H9 (cell line): ENCODE measurements around the gene CAVIN2. TPM values are rescaled to one million over a fixed set of nuclear protein-coding genes. Genes with fewer than 3 reads are reported as not detected.

ENCODE experiments used
- DNase-seq: peaks from one replicate; pipeline ENCODE4 v3.0.0-alpha.2; 2017
- H2AFZ ChIP-seq: one replicate; pipeline ENCODE4 v1.6.1; 2013; ENCODE audit warnings: mild to moderate bottlenecking, low read length, control low read depth, moderate library complexity
- H2AK5ac ChIP-seq: 2 replicates; pipeline ENCODE4 v1.6.1; 2013; ENCODE audit warnings: low read length, control low read depth, mixed read lengths; ENCODE audit not compliant: insufficient read length
- H2BK120ac ChIP-seq: one replicate; pipeline ENCODE4 v1.6.1; 2013; ENCODE audit warnings: low read depth, mild to moderate bottlenecking, low read length, control low read depth, inconsistent platforms; ENCODE audit not compliant: poor library complexity, severe bottlenecking
- H2BK12ac ChIP-seq: 2 replicates; pipeline ENCODE4 v1.6.1; 2013; ENCODE audit warnings: low read length, control low read depth, mixed read lengths, low read depth; ENCODE audit not compliant: insufficient read length
- H2BK15ac ChIP-seq: 2 replicates; pipeline ENCODE4 v1.6.1; 2013; ENCODE audit warnings: low read depth, low read length, control low read depth
- H2BK20ac ChIP-seq: one replicate; pipeline ENCODE4 v1.6.1; 2013; ENCODE audit warnings: low read depth, mild to moderate bottlenecking, low read length, control low read depth, inconsistent platforms; ENCODE audit not compliant: poor library complexity, severe bottlenecking
- H2BK5ac ChIP-seq: 2 replicates; pipeline ENCODE4 v1.6.1; 2013; ENCODE audit warnings: low read length, control low read depth, mixed read lengths; ENCODE audit not compliant: insufficient read length
- H3K14ac ChIP-seq: 2 replicates; pipeline ENCODE4 v1.6.1; 2013; ENCODE audit warnings: low read length, control low read depth; ENCODE audit not compliant: insufficient read depth
- H3K18ac ChIP-seq: 2 replicates; pipeline ENCODE4 v1.6.1; 2013; ENCODE audit warnings: low read depth, mild to moderate bottlenecking, mixed read lengths, low read length, control low read depth; ENCODE audit not compliant: insufficient read length
- H3K23ac ChIP-seq: 2 replicates; pipeline ENCODE4 v1.6.1; 2013; ENCODE audit warnings: low read length, control low read depth, mixed read lengths, low read depth; ENCODE audit not compliant: insufficient read length
- H3K23me2 ChIP-seq: 2 replicates; pipeline ENCODE4 v1.6.1; 2013; ENCODE audit warnings: low read depth, mild to moderate bottlenecking, mixed read lengths, low read length, control low read depth; ENCODE audit not compliant: insufficient read length, poor library complexity, severe bottlenecking
- H3K27ac ChIP-seq: 2 replicates; pipeline ENCODE4 v1.5.1; 2013; ENCODE audit warnings: low read length, control low read depth, mixed read lengths, low read depth; ENCODE audit not compliant: insufficient read length
- H3K27me3 ChIP-seq: 2 replicates; pipeline ENCODE4 v1.6.1; 2013; ENCODE audit warnings: low read length, control low read depth, inconsistent platforms; ENCODE audit not compliant: insufficient read depth
- H3K4ac ChIP-seq: 2 replicates; pipeline ENCODE4 v1.6.1; 2013; ENCODE audit warnings: low read depth, mild to moderate bottlenecking, control low read depth, inconsistent platforms, low read length, moderate library complexity
- H3K4me1 ChIP-seq: 2 replicates; pipeline ENCODE4 v1.6.1; 2013; ENCODE audit warnings: low read length, control low read depth, inconsistent platforms; ENCODE audit not compliant: insufficient read depth
- H3K4me2 ChIP-seq: 2 replicates; pipeline ENCODE4 v1.6.1; 2013; ENCODE audit warnings: low read length, control low read depth, mixed read lengths; ENCODE audit not compliant: insufficient read length, insufficient read depth
- H3K56ac ChIP-seq: 2 replicates; pipeline ENCODE4 v1.6.1; 2013; ENCODE audit warnings: low read depth, mild to moderate bottlenecking, mixed read lengths, low read length, control low read depth; ENCODE audit not compliant: insufficient read length
- H3K79me1 ChIP-seq: 2 replicates; pipeline ENCODE4 v1.6.1; 2013; ENCODE audit warnings: low read depth, mild to moderate bottlenecking, moderate library complexity, low read length, control low read depth, inconsistent platforms; ENCODE audit not compliant: insufficient read depth, poor library complexity, severe bottlenecking
- H3K79me2 ChIP-seq: 2 replicates; pipeline ENCODE4 v1.6.1; 2013; ENCODE audit warnings: low read length, control low read depth, inconsistent platforms; ENCODE audit not compliant: insufficient read depth
- H3K9ac ChIP-seq: 2 replicates; pipeline ENCODE4 v1.6.1; 2013; ENCODE audit warnings: low read length, control low read depth, mixed read lengths; ENCODE audit not compliant: insufficient read length; ENCODE audit errors: extremely low read depth
- H3K9me3 ChIP-seq: one replicate; pipeline ENCODE4 v1.6.1; 2013; ENCODE audit warnings: low read depth, low read length, inconsistent platforms; ENCODE audit not compliant: control insufficient read depth
- H3T11ph ChIP-seq: one replicate; pipeline ENCODE4 v1.6.1; 2013; ENCODE audit warnings: mild to moderate bottlenecking, low read length, control low read depth, inconsistent platforms
- H4K20me1 ChIP-seq: one replicate; pipeline ENCODE4 v1.6.1; 2013; ENCODE audit not compliant: control insufficient read depth, insufficient read length, insufficient read depth
- H4K5ac ChIP-seq: 2 replicates; pipeline ENCODE4 v1.6.1; 2013; ENCODE audit warnings: low read depth, mild to moderate bottlenecking, mixed read lengths, low read length, control low read depth; ENCODE audit not compliant: insufficient read length
- H4K8ac ChIP-seq: replicated peaks from 2 replicates; pipeline ENCODE4 v1.6.1; 2013; ENCODE audit warnings: low read length, control low read depth, mixed read lengths, low read depth; ENCODE audit not compliant: insufficient read length
- H4K91ac ChIP-seq: 2 replicates; pipeline ENCODE4 v1.6.1; 2013; ENCODE audit warnings: low read depth, mild to moderate bottlenecking, moderate library complexity, mixed read lengths, low read length, control low read depth; ENCODE audit not compliant: insufficient read length
- H3K27ac Mint-ChIP-seq, 3 experiments: 2 replicates in 2 of 3; 3 replicates in 1 of 3; pipeline ENCODE4 v1.8.0; 2020 to 2021; ENCODE audit warnings: mixed read lengths in 3 of 3, mild to moderate bottlenecking in 1 of 3, moderate library complexity in 1 of 3
- H3K27me3 Mint-ChIP-seq: 2 replicates; pipeline ENCODE4 v1.8.0; 2021; ENCODE audit warnings: low read depth, mild to moderate bottlenecking, moderate library complexity, mixed read lengths
- H3K36me3 Mint-ChIP-seq, 3 experiments: 2 replicates in 2 of 3; 3 replicates in 1 of 3; pipeline ENCODE4 v1.8.0; 2020 to 2021; ENCODE audit warnings: low read depth in 3 of 3, mixed read lengths in 3 of 3; ENCODE audit not compliant: insufficient read depth in 1 of 3
- H3K4me1 Mint-ChIP-seq, 2 experiments: 2 replicates each; pipeline ENCODE4 v1.8.0; 2020; ENCODE audit warnings: mixed read lengths in 2 of 2
- H3K4me3 Mint-ChIP-seq, 2 experiments: 2 replicates in 1 of 2; 3 replicates in 1 of 2; pipeline ENCODE4 v1.8.0; 2020 to 2021; ENCODE audit warnings: mild to moderate bottlenecking in 2 of 2, mixed read lengths in 2 of 2, moderate library complexity in 1 of 2
- H3K9me3 Mint-ChIP-seq, 2 experiments: 2 replicates in 1 of 2; 3 replicates in 1 of 2; pipeline ENCODE4 v1.8.0; 2020; ENCODE audit warnings: mild to moderate bottlenecking in 2 of 2, mixed read lengths in 2 of 2, moderate library complexity in 1 of 2
- CTCF ChIP-seq: fragments of 200-600 bp; sonication (generic); conservative IDR thresholded peaks from 3 replicates; pipeline ENCODE4 v1.8.0; 2021; ENCODE audit warnings: antibody characterized with exemption, mild to moderate bottlenecking
- WGBS: extraction: QIAGEN DNeasy Blood & Tissue Kit; methylation state at CpG from one replicate; pipeline ENCODE4 v1.1.7; 2013; ENCODE audit warnings: missing lambda C conversion rate, low lambda C conversion rate, mixed read lengths; ENCODE audit not compliant: insufficient read length; ENCODE audit errors: extremely low coverage; 5-methylcytosine and 5-hydroxymethylcytosine counted together
- total RNA-seq: library from RNA; stranded (reverse); gene quantifications from 2 replicates; pipeline ENCODE4 v1.2.1, GENCODE V29; 2021

CAVIN2 gene
- total RNA-seq, 1 experiment from 2014 or later: not detected

- no peak overlapping the region for H3K14ac ChIP-seq
- H2BK120ac ChIP-seq: no peak overlapping the region
- no peak overlapping the region for H3K18ac ChIP-seq
- H3K79me1 ChIP-seq: no peaks in the 10 kb centered on the region
- H2BK5ac ChIP-seq: no peak overlapping the region
- no peak overlapping the region for H3K56ac ChIP-seq
- peaks cover 0 to 3% (median 3%) of the 10 kb centered on the region in 3 experiments; a peak in 5 of 7 replicates for H3K36me3 Mint-ChIP-seq
- no peaks in the 10 kb centered on the region; a peak in 1 of 4 replicates for H3K4me1 Mint-ChIP-seq
- no peak overlapping the region for H3K4me2 ChIP-seq
- no peak overlapping the region for H4K91ac ChIP-seq
- no peaks in the 10 kb centered on the region for H3K79me2 ChIP-seq
- H2AK5ac ChIP-seq: no peak overlapping the region
- TF ChIP-seq CTCF: no peak
- no peaks in the 10 kb centered on the region for H3K4me1 ChIP-seq
- H3K4me3 Mint-ChIP-seq: no peak overlapping the region
- H3K4ac ChIP-seq: no peak overlapping the region
- no peaks in the 10 kb centered on the region for H3K9me3 ChIP-seq
- no peak overlapping the region for H2AFZ ChIP-seq
- H2BK12ac ChIP-seq: no peak overlapping the region
- H3K27ac Mint-ChIP-seq: no peak overlapping the region
- H3K27me3 ChIP-seq: no peaks in the 10 kb centered on the region
- no peaks in the 10 kb centered on the region for H3K9me3 Mint-ChIP-seq
- no peak for DNase-seq
- H4K8ac ChIP-seq: no peak overlapping the region
- no peak overlapping the region for H2BK15ac ChIP-seq
- no peak overlapping the region for H3T11ph ChIP-seq
- no peak overlapping the region for H2BK20ac ChIP-seq
- no peaks in the 10 kb centered on the region for H3K27me3 Mint-ChIP-seq
- H4K20me1 ChIP-seq: no peaks in the 10 kb centered on the region
- WGBS: 100% methylated on average over 1 of the region's 4 CpGs
- no peak overlapping the region for H3K23ac ChIP-seq
- no peaks in the 10 kb centered on the region for H3K23me2 ChIP-seq
- no peak overlapping the region for H3K27ac ChIP-seq
- no peak overlapping the region for H4K5ac ChIP-seq
- no peak overlapping the region for H3K9ac ChIP-seq
These were observed 31.0 kb upstream of the CAVIN2 start for GRCh38 chr2:191877875-191878274.
